Psoas muscle (tissue), 8 donors: ENCODE results near the gene PLK3. TPM values are rescaled to one million over a fixed set of nuclear protein-coding genes. Genes with fewer than 3 reads are reported as not detected.

ENCODE experiments used
- ATAC-seq, 4 donors: fragments of 200-7000 bp; cut with Tn5 transposase; one replicate each; pipeline ENCODE4 v1.9.1; 2020; ENCODE audit warnings: moderate library complexity in 3 of 4, mild to moderate bottlenecking in 2 of 4
- DNase-seq, 2 donors: peaks; one replicate each; pipeline ENCODE4 v3.0.0-alpha.2; 2020
- H3K27ac ChIP-seq: fragments of 200-600 bp; one replicate; pipeline ENCODE4 v1.8.0; 2022
- H3K27me3 ChIP-seq, 3 donors: fragments of 200-600 bp in 1 of 3; one replicate each; pipeline versions ENCODE4 v1.6.1 to v1.8.0; 2013 to 2022; ENCODE audit warnings: low read length in 2 of 3, mild to moderate bottlenecking in 2 of 3, moderate library complexity in 1 of 3; ENCODE audit not compliant: insufficient read depth in 3 of 3
- H3K36me3 ChIP-seq, 2 donors: fragments of 200-600 bp in 1 of 2; one replicate each; pipeline versions ENCODE4 v1.6.1 to v1.8.0; 2013 to 2022; ENCODE audit warnings: low read depth in 1 of 2, mild to moderate bottlenecking in 1 of 2, moderate library complexity in 1 of 2; ENCODE audit not compliant: insufficient read depth in 1 of 2
- H3K4me1 ChIP-seq: fragments of 200-600 bp; one replicate; pipeline ENCODE4 v1.8.0; 2022
- H3K4me3 ChIP-seq: fragments of 200-600 bp; one replicate; pipeline ENCODE4 v1.8.0; 2022; ENCODE audit warnings: mild to moderate bottlenecking
- H3K9me3 ChIP-seq: fragments of 200-600 bp; one replicate; pipeline ENCODE4 v1.8.0; 2022
- WGBS, 3 donors: extraction: QIAGEN DNeasy Blood & Tissue Kit; methylation state at CpG; one replicate each; pipeline versions ENCODE4 v1.1.6 to v1.1.7; 2013; 5-methylcytosine and 5-hydroxymethylcytosine counted together
- intact Hi-C, 2 donors: fragments of 100-400 bp; cut with DNase I; formaldehyde crosslinking; loops; one replicate each; pipeline versions ENCODE4 v1.11.0 to v1.14.2; 2022
- polyA plus RNA-seq, 3 donors: library from polyadenylated mRNA; stranded (reverse); fragments of 200-250 nt; gene quantifications; one replicate each; pipeline ENCODE4 v1.2.3, GENCODE V29; 2013
- total RNA-seq, 4 donors: library from RNA; stranded (reverse); fragmentation: NEBNext Ultra II Directional in 2 of 4; extraction: Animal tissue kit (Norgen Biotek cat#: 25700) in 2 of 4; gene quantifications; one replicate each; pipeline versions ENCODE4 v1.2.1 to v1.2.4, GENCODE V29; 2021 to 2023
- TF ChIP-seq, protein P1 (sequence below): fragments of 200-600 bp; IDR thresholded peaks from one replicate; pipeline ENCODE4 v1.8.0; 2022; ENCODE audit warnings: antibody characterized with exemption
- donor health status: healthy with polysubstance abuse.
- donor health status: DM: no; HTN: no; CAD: no; lungs with moderate emphysema.
- donor health status: Bipolar disorder and iron deficiency.
- donor health status: healthy.
- donor health status: DM: yes; HTN: yes; CAD: no.
- donor health status: DM: no; HTN: no; CAD: no.
- donor health status: DM: no; HTN: no; CAD: no.
- donor health status: DM: yes; HTN: yes; CAD: no.

The PLK3 gene
- total and polyA plus RNA-seq, 7 donors = 3.0 to 8.3 (median 4.6) TPM

DNA sequence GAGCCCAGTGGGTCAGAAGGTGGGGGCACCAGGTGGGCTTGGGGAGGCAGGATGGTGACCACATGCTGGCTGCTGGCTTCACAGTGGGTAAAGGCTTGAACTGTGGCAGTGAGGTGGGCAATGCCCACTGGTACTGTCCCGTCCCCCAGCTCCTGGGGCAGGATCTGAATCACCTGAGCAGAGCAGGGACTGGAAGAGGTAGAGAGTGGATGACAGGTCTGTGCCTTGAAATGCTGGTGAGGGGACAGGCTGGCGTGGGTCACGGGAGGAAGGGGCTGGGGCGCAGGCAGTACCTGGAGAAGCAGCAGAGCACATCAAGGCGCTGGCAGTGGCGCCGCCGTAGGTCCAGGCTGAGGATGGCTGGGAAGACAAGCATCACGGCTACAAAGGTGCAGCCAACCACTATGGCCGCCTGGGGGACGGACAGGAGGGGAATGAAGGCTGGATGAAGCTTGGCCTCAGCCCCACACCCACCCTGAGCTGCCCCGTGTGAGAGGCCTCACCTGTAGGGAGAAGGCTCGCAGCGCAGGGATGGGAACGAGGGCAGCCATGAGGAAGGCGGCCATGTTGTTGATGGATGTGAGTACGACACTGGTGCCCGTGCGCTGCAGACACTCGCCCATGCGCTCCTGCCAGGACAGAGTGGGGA lies 27.9 kb downstream of the PLK3 start:
- H3K4me3 ChIP-seq = no peak overlapping the region
- no peaks in the 10 kb centered on the region for H3K4me1 ChIP-seq
- DNase-seq = peak in 1 of 2 donors; percentile 51
- no peak overlapping the region for H3K27ac ChIP-seq
- WGBS, 3 donors = 93 to 96% (median 95%) methylated on average over 21 of the region's 21 CpGs
- ATAC-seq = no peak
- no peaks in the 10 kb centered on the region for H3K27me3 ChIP-seq
- no peaks in the 10 kb centered on the region for H3K9me3 ChIP-seq
- no peaks in the 10 kb centered on the region for H3K36me3 ChIP-seq
- intact Hi-C loops = no loop called here
- TF ChIP-seq, protein P1, sequence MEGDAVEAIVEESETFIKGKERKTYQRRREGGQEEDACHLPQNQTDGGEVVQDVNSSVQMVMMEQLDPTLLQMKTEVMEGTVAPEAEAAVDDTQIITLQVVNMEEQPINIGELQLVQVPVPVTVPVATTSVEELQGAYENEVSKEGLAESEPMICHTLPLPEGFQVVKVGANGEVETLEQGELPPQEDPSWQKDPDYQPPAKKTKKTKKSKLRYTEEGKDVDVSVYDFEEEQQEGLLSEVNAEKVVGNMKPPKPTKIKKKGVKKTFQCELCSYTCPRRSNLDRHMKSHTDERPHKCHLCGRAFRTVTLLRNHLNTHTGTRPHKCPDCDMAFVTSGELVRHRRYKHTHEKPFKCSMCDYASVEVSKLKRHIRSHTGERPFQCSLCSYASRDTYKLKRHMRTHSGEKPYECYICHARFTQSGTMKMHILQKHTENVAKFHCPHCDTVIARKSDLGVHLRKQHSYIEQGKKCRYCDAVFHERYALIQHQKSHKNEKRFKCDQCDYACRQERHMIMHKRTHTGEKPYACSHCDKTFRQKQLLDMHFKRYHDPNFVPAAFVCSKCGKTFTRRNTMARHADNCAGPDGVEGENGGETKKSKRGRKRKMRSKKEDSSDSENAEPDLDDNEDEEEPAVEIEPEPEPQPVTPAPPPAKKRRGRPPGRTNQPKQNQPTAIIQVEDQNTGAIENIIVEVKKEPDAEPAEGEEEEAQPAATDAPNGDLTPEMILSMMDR = no peak

DNA sequence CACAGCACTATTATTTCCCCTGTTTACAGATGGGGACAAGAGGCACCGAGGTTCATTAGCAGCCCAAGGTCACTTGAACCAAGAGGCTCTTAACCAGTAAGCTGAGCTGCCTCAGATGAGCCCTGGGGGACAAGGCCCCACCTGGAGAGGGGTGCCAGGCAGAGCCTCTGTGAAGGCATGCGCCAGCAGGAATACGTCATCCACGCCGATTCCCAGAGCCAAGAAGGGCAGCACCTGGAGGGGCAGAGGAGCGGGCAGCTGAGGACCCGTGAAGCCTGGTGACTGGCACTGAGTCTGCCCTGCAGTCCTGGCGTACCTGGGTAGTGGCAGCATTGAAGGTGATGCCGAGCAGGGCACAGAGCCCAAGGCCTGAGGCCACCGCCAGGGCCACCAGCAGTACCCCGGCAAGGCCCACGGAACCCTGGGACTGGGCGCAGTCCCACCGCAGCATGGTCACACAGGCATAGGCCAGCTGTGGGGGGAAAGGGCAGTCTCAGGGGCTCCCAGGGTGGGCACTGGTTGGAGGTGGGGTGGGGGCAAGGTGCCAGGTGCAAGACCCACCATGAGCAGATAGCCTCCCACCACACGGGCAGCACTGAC lies 28.8 kb downstream of the PLK3 start:
- Histone ChIP-seq H3K4me3 (no peak overlapping the region), H3K4me1 (no peaks in the 10 kb centered on the region), H3K9me3 (no peaks in the 10 kb centered on the region), H3K27me3 (no peaks in the 10 kb centered on the region), H3K36me3 (no peaks in the 10 kb centered on the region), H3K27ac (no peak overlapping the region)
- TF ChIP-seq, protein P1 = no peak
- ATAC-seq = no peak
- WGBS, 3 donors = 92 to 94% (median 92%) methylated on average over 15 of the region's 15 CpGs
- peak in 1 of 2 donors; percentile 37 for DNase-seq
- intact Hi-C loops = no loop called here

DNA sequence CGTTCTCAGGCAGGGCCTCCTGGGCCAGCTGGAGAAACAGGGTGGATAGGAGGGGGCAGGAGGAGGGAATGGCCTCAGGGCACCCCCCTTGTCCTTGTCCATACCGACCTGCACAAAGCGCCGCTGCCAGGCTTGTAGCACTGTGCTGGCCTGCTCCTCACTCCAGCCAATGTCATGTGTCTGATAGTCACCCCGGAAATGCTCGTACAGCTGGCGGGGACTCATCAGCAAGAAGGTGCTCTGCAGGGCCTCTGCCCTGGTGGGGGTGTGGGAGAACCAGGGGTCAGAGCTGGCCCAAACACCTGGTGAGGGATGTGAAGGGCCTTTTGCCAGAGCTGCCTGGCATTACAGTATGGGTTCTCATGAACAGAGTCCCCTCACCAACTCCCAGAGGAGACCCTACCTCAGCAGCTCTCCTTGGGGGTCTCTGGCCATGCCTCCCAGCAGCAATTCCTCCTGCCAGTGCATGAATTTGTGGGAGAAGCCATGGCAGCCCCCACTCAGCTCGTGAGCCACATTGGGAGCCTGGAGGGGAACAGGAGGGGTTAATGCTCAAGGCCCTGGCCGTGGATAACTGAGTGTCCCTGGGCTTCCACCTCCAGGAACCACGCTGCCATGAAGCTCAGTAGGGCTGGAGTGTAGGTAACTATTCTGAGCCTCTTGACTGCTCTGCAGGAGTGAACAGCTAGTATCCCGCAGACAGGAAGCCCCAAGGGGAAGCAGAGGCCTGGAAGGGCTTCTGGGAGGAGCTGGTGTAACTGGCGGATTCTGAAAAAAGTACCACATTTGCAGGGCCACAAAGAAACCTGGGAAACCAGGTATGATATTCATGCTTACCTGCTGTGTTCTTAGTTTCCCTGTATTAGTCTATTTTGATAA lies 29.6 kb downstream of the PLK3 start:
- TF ChIP-seq, protein P1 = no peak
- Histone ChIP-seq H3K36me3 (no peaks in the 10 kb centered on the region), H3K4me3 (no peak overlapping the region), H3K27ac (no peak overlapping the region), H3K9me3 (no peaks in the 10 kb centered on the region), H3K4me1 (no peaks in the 10 kb centered on the region), H3K27me3 (no peaks in the 10 kb centered on the region)
- intact Hi-C loops = loop anchor here in 1 of 2 donors (10.0 kb wide), 1 partner anchor 175 kb away; no protein-coding TSS in a partner anchor
- DNase-seq (peak in 1 of 2 donors; percentile 46), ATAC-seq (no peak)
- 84 to 88% (median 84%) methylated on average over 12 of the region's 12 CpGs for WGBS, 3 donors

DNA sequence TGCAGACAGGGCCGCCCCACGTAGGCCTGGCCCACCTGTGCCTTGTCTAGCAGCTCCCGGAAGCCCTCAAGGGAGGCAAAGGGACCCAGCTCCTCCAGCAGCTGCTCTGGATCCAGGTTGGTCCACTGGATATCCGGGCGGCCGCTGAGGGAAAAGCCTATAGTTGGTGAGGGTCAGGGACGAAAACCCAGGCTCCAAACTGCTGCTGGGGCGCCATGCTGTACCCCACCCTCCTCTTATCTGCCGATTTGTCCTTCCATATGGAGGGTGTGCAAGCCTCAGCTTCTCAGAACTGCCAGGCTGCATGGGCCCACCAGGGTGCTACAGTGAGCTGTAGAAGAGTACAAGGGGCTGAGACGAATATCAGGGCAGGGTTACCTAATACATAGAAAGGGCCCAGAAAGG lies 30.7 kb downstream of the PLK3 start:
- H3K9me3 ChIP-seq = no peaks in the 10 kb centered on the region
- 79 to 89% (median 86%) methylated on average over 10 of the region's 10 CpGs for WGBS, 3 donors
- intact Hi-C loops = loop anchor here in 1 of 2 donors (10.0 kb wide), 1 partner anchor 174 kb away; no protein-coding TSS in a partner anchor
- no peak overlapping the region for H3K4me3 ChIP-seq
- DNase-seq (peak in 1 of 2 donors; percentile 44), ATAC-seq (no peak)
- TF ChIP-seq, protein P1 = no peak
- no peak overlapping the region for H3K27ac ChIP-seq
- H3K27me3 ChIP-seq = no peaks in the 10 kb centered on the region
- no peaks in the 10 kb centered on the region for H3K36me3 ChIP-seq
- no peaks in the 10 kb centered on the region for H3K4me1 ChIP-seq
